Activated CD4-positive, alpha-beta memory T cell treated with anti-CD3 and anti-CD28 coated beads, Interleukin-2, amount 10 ng/mL, durations not matched to agents 7 days and 5 days (primary cell): Measurements from ENCODE around the gene ARL9. TPM values are rescaled to one million over a fixed set of nuclear protein-coding genes. Genes with fewer than 3 reads are reported as not detected.

Experiments
- CTCF ChIA-PET: fragments of 350-600 bp; sonication (Branson Sonifier 250); formaldehyde crosslinking; loops from one replicate; lab custom pipeline; 2021; ENCODE audit warnings: antibody characterized with exemption, inconsistent platforms; lab: Charles Lee
- POLR2A ChIA-PET: fragments of 350-600 bp; sonication (Branson Sonifier 250); formaldehyde crosslinking; loops from one replicate; lab custom pipeline; 2021; ENCODE audit warnings: antibody characterized with exemption; lab: Charles Lee
- DNase-seq: peaks from one replicate; pipeline ENCODE4 v3.0.0-alpha.2; 2020
- H3K27ac Mint-ChIP-seq: one replicate; pipeline ENCODE4 v1.8.0; 2021; ENCODE audit warnings: mild to moderate bottlenecking, mixed read lengths
- H3K27me3 Mint-ChIP-seq: one replicate; pipeline ENCODE4 v1.8.0; 2021; ENCODE audit warnings: mixed read lengths
- H3K36me3 Mint-ChIP-seq: one replicate; pipeline ENCODE4 v1.8.0; 2021; ENCODE audit warnings: low read depth, mixed read lengths
- H3K4me1 Mint-ChIP-seq: one replicate; pipeline ENCODE4 v1.8.0; 2021; ENCODE audit warnings: mixed read lengths
- H3K4me3 Mint-ChIP-seq: one replicate; pipeline ENCODE4 v1.8.0; 2021; ENCODE audit warnings: mild to moderate bottlenecking, mixed read lengths
- H3K9me3 Mint-ChIP-seq: one replicate; pipeline ENCODE4 v1.8.0; 2021; ENCODE audit warnings: mixed read lengths
- total RNA-seq, 2 experiments: library from RNA; stranded (reverse); gene quantifications; one replicate each; pipeline ENCODE4 v1.2.3, GENCODE V29; 2021

Gene ARL9
- total RNA-seq, 2 experiments from 2014 or later, result 0.23 TPM; not detected in 1

DNA sequence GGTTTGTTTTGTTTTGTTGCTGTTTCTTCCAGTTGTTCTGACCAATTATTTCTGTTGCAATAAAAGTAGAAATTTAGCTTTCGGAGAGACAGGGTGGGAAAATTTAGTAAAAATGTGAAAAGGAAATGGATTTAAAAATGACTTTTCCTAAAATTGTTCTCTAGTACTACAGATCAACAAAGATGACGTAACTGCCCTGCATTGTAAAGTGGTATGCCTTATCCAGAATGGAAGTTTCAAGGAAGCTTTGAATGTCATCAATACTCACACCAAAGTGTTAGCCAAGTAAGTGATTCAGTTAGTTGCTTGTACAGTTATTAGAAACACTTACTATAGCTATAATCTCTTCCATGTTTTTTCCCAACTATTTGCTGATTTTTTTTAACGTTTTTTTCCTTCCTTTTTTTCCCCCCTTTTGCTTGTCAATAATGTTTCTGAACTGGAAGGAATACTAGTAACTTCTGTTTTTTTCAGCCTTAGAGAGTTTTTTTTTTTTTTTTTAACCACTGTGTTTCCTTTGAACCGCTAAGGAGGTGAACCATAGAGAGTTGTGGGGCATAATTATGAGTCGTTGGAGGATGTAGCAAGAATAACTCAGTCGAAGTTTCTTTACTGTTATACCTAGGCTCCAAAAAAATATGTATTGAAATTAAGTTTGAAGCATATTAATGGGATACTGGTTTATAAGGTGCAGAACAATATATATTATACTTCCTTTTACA is 35.9 kb upstream of the ARL9 start:
- peak overlapping the region; percentile 50 for H3K27ac Mint-ChIP-seq
- ChIA-PET POLR2A (interaction anchor here (0.6 to 4.7 kb wide), 9 partner anchors 12 to 521 kb away, joined by 3 to 87 read pairs (median 4); partner anchors contain the start of genes CEP135, NOA1, PAICS and POLR2B), CTCF (interaction anchor here (0.7 to 3.4 kb wide), 2 partner anchors 34 to 367 kb away, joined by 3 to 27 read pairs; partner anchors contain the start of genes PAICS and PPAT)
- peak overlapping the region; percentile 60 for H3K4me3 Mint-ChIP-seq
- H3K36me3 Mint-ChIP-seq, result peaks cover 51% of the 10 kb centered on the region
- no peaks in the 10 kb centered on the region for H3K9me3 Mint-ChIP-seq
- H3K27me3 Mint-ChIP-seq, result no peaks in the 10 kb centered on the region
- H3K4me1 Mint-ChIP-seq, result peaks cover 48% of the 10 kb centered on the region
- DNase-seq, result no peak

DNA sequence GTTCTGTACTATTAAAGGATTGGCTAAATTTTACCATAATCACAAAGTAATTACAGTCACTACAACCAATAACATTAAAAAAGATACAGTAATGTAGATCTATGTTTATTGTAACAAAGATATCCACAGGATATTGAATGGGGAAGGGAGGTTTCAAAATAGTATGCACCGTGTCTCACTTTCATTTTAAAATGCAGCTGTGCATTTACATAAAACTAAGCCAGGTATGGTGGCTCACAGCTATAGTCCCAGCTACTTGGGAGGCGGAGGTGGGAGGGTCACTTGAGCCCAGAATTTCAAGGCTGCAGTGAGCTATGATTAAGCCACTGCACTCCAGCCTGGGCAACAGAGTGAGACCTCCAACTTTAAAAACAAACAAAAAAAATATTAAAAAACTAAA is 29.7 kb upstream of the ARL9 start:
- no peak for DNase-seq
- ChIA-PET CTCF (no interaction called here), POLR2A (interaction anchor here (0.9 to 1.0 kb wide), 2 partner anchors 9 to 11 kb away, joined by 3 to 5 read pairs; no protein-coding TSS in a partner anchor)
- no peak overlapping the region for H3K4me3 Mint-ChIP-seq
- H3K9me3 Mint-ChIP-seq, result no peaks in the 10 kb centered on the region
- H3K27ac Mint-ChIP-seq, result no peak overlapping the region
- peaks cover 5% of the 10 kb centered on the region for H3K4me1 Mint-ChIP-seq
- no peaks in the 10 kb centered on the region for H3K27me3 Mint-ChIP-seq
- H3K36me3 Mint-ChIP-seq, result peaks cover 71% of the 10 kb centered on the region

DNA sequence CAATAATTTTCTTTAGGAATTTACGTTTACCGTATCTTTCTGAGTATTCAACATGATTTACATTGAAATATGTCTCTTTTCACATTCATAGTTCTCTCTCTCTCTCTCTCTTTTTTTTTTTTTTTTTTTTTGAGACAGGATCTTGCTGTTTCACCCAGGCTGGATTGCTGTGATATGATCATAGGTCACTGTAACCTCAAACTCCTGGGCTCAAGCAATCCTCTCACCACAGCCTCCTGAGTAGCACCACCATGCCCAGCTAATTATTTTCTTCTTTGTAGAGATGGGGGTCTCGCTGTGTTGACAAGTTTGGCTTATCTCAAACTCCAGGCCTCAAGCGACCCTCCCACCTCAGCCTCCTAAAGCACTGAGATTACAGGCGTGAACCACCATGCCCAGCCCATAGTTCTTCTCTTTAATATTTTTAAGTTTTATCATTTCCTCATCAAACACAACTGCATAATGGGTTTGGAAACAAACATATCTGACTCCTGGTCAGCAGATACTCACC is 28.3 kb upstream of the ARL9 start:
- H3K27ac Mint-ChIP-seq, result no peak overlapping the region
- ChIA-PET CTCF (no interaction called here), POLR2A (interaction anchor here (0.6 to 1.8 kb wide), 2 partner anchors 42 to 1094 kb away, joined by 3 to 4 read pairs; partner anchors contain the start of genes PAICS and PPAT)
- DNase-seq, result no peak
- peaks cover 61% of the 10 kb centered on the region for H3K36me3 Mint-ChIP-seq
- no peaks in the 10 kb centered on the region for H3K27me3 Mint-ChIP-seq
- H3K4me3 Mint-ChIP-seq, result no peak overlapping the region
- peaks cover 1% of the 10 kb centered on the region for H3K4me1 Mint-ChIP-seq
- no peaks in the 10 kb centered on the region for H3K9me3 Mint-ChIP-seq

DNA sequence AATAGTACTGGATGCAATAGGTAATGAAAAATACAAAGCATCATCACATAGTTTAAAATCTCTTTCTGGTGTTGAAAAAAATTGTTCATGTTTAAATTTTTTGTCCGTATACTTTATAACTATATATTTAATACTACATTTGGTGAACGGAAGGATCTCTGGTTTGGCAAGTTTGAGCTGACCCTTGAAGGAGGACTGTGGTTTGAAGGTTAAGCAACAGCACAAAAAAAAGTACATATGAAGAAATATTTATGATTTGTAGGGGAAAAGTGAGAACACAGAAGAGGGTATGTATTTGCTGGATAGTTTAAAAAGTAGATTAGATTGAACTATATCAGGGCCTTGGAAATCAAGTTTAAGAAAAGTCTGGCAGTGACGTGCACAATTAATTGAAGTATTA is 24.9 kb upstream of the ARL9 start:
- CTCF ChIA-PET, result interaction anchor here (1.4 kb wide), 1 partner anchor 45 kb away, joined by 3 read pairs; the partner anchor contains the start of genes PAICS and PPAT
- Mint-ChIP-seq H3K36me3 (peaks cover 60% of the 10 kb centered on the region), H3K27ac (no peak overlapping the region), H3K4me1 (peaks cover 1% of the 10 kb centered on the region), H3K9me3 (no peaks in the 10 kb centered on the region), H3K4me3 (no peak overlapping the region), H3K27me3 (no peaks in the 10 kb centered on the region)
- no peak for DNase-seq
- POLR2A ChIA-PET, result interaction anchor here (0.7 to 1.6 kb wide), 3 partner anchors 11 to 23 kb away, joined by 3 read pairs; no protein-coding TSS in a partner anchor

DNA sequence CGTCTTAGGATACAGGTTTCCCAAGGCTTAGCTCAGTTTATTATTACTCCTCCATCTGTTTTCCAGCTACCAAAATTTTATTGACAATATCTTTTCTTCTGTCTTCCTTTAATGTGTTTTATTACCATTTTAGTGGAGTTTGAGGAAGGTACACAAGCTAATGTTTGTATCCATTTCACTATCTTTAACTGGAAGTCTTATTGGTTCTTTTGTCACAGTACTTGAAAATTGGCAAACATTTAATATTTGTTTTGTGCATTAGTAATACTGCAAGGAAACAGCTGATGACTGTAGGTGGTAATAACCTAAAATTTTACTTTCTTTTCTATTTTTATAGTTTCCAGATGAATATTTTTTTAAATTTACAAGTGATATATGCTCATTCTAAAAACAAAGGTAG is 9.3 kb upstream of the ARL9 start:
- H3K9me3 Mint-ChIP-seq, result no peaks in the 10 kb centered on the region
- DNase-seq, result no peak
- CTCF ChIA-PET, result no interaction called here
- POLR2A ChIA-PET, result interaction anchor here (0.7 kb wide), 1 partner anchor 17 kb away, joined by 3 read pairs; no protein-coding TSS in a partner anchor
- H3K36me3 Mint-ChIP-seq, result peaks cover 54% of the 10 kb centered on the region
- H3K27ac Mint-ChIP-seq, result no peak overlapping the region
- no peaks in the 10 kb centered on the region for H3K4me1 Mint-ChIP-seq
- no peak overlapping the region for H3K4me3 Mint-ChIP-seq
- H3K27me3 Mint-ChIP-seq, result no peaks in the 10 kb centered on the region

DNA sequence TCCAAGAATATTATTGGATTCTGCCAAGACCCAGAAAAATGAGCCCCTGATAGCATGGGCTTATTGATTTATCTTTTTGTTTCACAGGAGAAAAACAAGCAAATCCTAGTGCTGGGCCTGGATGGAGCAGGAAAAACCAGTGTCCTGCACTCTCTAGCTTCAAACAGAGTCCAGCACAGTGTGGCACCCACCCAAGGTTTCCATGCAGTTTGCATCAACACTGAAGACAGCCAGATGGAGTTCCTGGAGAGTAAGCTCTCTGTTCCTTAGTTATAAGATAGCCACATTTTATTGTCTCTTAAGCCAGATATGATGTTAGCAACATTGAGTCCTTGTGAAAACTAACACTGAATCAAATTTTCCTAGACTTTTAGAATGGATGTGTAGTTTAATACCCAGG is 5.5 kb downstream of the ARL9 start:
- ChIA-PET POLR2A (no interaction called here), CTCF (interaction anchor here (1.0 kb wide), 1 partner anchor 326 kb away, joined by 3 read pairs; no protein-coding TSS in a partner anchor)
- H3K27me3 Mint-ChIP-seq, result peaks cover 9% of the 10 kb centered on the region
- H3K4me1 Mint-ChIP-seq, result peaks cover 3% of the 10 kb centered on the region
- H3K36me3 Mint-ChIP-seq, result no peaks in the 10 kb centered on the region
- H3K27ac Mint-ChIP-seq, result no peak overlapping the region
- DNase-seq, result no peak
- H3K4me3 Mint-ChIP-seq, result no peak overlapping the region
- H3K9me3 Mint-ChIP-seq, result no peaks in the 10 kb centered on the region

DNA sequence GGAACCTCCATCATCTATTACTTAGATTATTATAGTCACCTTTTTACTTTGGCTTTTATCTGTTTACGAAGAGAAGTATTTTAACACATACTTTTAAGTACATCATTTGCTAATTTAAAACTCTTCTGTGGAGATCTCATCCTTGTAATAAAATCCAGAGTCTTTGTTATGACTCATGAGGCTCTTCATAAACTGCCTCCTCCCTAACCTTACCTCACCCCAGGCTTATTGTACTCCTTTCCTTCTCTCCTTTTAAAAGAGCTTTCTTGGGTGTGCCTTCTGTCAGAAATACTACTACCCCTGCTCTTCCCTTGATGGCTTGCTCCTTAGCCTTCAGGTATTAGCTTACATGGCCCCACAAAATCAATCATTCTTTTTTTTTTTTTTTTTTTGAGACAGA is 6.6 kb downstream of the ARL9 start:
- H3K9me3 Mint-ChIP-seq, result no peaks in the 10 kb centered on the region
- H3K4me3 Mint-ChIP-seq, result no peak overlapping the region
- POLR2A ChIA-PET, result no interaction called here
- DNase-seq, result no peak
- CTCF ChIA-PET, result no interaction called here
- H3K4me1 Mint-ChIP-seq, result no peaks in the 10 kb centered on the region
- no peak overlapping the region for H3K27ac Mint-ChIP-seq
- H3K36me3 Mint-ChIP-seq, result no peaks in the 10 kb centered on the region
- peaks cover 5% of the 10 kb centered on the region for H3K27me3 Mint-ChIP-seq

DNA sequence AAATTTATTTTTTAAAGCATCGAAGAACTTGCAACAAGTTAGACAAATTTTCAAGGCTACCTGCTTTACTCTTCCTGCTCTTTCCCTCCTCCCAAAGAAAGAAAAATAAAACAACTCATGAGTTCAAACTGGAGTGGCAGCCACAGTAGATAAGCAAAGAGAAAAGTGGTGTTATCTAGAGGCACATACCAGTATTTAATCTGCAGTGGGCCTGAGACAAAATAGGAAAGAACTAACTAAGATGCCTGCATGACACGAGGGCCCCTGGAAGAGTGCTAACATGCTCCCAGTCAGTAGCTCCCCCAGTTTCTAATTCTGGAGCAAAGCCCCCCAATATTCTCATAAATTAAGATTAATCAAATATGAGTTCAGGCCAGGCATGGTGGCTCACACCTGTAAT is 7.9 kb downstream of the ARL9 start:
- Mint-ChIP-seq H3K4me3 (no peak overlapping the region), H3K27ac (no peak overlapping the region), H3K27me3 (peaks cover 5% of the 10 kb centered on the region), H3K4me1 (no peaks in the 10 kb centered on the region), H3K9me3 (no peaks in the 10 kb centered on the region), H3K36me3 (no peaks in the 10 kb centered on the region)
- DNase-seq, result no peak
- ChIA-PET CTCF (no interaction called here), POLR2A (no interaction called here)

DNA sequence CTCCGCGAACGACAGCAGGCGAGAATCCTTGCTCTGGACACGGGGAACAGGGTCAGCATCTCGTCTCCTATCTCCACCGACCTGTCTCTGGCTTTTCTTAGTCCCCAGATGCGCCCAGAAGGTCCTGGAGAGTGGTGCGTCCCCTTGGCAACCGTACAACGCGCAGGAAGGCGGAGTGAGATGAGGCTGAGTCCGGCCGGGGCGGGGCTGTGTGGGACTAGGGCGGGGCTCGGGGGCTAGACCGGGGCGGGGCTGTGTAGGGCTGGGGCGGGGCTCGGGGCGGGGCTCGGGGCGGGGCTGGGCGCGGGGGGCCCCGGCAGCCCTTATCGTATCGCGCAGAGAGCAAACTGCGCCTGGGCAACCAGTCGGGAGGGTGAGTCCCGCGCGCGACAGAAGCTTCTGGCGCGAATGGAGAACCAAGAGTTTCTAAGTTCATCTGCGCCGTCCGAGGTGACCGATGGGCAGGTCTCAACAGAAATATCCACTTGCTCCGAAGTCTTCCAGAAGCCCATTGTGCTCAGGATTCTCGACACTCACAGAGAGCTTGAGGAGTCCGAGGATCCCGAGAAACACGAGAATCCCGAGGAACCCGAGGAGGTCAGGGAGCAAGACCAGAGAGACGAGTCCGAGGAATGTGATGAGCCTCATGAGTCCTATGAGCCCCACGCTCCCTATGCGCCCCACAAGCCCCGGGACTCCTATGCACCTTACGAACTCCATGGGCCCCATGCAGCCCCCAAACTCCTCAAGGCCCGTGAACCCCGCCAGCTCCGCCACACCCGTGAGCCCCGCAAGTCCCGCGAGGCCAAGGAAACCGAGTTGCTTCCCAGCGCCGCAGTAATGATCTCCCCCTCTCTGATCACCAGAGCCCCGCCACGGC is 24.9 kb downstream of the ARL9 start:
- no peak overlapping the region for H3K27ac Mint-ChIP-seq
- POLR2A ChIA-PET, result interaction anchor here (1.0 to 1.7 kb wide), 5 partner anchors 9 to 447 kb away, joined by 3 to 6 read pairs (median 4); partner anchors contain the start of genes AASDH, NOA1 and PPAT
- H3K4me1 Mint-ChIP-seq, result peaks cover 2% of the 10 kb centered on the region
- no peaks in the 10 kb centered on the region for H3K9me3 Mint-ChIP-seq
- peak; percentile 85 for DNase-seq
- no peaks in the 10 kb centered on the region for H3K36me3 Mint-ChIP-seq
- H3K4me3 Mint-ChIP-seq, result peak overlapping the region; percentile 38
- peaks cover 18% of the 10 kb centered on the region for H3K27me3 Mint-ChIP-seq
- CTCF ChIA-PET, result interaction anchor here (0.7 to 1.5 kb wide), 2 partner anchors 15 to 273 kb away, joined by 3 to 4 read pairs; no protein-coding TSS in a partner anchor

DNA sequence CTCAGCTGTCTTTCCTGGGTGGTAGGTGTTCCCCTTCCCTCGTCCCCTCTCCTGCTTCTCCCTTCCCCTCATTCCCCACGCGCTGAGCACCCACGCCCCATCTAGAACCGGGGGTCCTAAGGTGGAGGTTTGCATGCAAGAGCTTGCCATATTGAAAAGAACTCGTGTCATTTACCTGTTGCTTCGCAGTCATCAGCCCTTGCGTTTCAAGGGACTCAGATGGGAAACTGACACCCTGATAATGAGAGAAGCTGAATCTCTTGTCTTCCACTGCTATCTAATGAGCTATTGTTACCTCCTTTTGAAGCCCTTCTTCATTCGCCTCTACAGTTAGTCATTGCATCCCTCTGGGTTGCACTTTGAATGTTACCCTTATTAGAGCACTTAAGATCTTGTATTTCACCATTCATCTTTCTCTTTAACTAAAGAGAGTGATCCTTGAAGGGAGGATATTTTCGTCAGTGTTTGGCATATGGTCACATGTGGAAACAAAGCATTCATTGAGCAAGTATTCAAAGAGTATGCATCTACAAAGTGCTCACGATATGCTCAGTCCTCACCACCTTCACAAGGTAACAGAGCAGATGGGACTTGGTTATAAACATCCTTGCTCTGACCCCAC is 25.7 kb downstream of the ARL9 start:
- ChIA-PET POLR2A (interaction anchor here (1.0 to 1.7 kb wide), 4 partner anchors 96 to 446 kb away, joined by 3 to 6 read pairs (median 4); partner anchors contain the start of genes AASDH, NOA1 and PPAT), CTCF (interaction anchor here (0.7 to 1.5 kb wide), 2 partner anchors 14 to 272 kb away, joined by 3 to 4 read pairs; no protein-coding TSS in a partner anchor)
- no peak overlapping the region for H3K4me3 Mint-ChIP-seq
- peaks cover 2% of the 10 kb centered on the region for H3K4me1 Mint-ChIP-seq
- DNase-seq, result no peak
- no peaks in the 10 kb centered on the region for H3K9me3 Mint-ChIP-seq
- H3K27ac Mint-ChIP-seq, result no peak overlapping the region
- peaks cover 20% of the 10 kb centered on the region for H3K27me3 Mint-ChIP-seq
- H3K36me3 Mint-ChIP-seq, result no peaks in the 10 kb centered on the region

DNA sequence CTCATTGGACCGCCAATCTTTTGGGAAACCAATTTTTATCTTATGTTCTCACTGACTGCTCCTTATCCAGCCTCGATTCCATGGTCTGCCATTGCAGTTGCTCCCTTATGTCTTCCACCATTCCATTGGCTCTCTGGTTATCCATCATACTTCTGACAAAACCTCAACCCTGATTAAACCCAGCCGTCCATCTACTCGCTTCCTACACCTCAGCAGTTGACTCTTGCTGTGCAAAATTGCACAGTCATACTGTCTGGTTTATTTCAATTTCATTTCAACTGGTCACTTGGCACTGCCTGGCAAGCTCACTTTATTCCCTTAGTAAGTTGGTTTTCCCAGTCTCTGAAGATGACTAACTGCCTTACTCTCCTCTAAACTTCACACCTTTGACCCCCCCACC is 26.2 kb downstream of the ARL9 start:
- CTCF ChIA-PET, result interaction anchor here (1.5 kb wide), 1 partner anchor 272 kb away, joined by 4 read pairs; no protein-coding TSS in a partner anchor
- POLR2A ChIA-PET, result interaction anchor here (1.2 to 1.3 kb wide), 2 partner anchors 96 to 144 kb away, joined by 4 to 6 read pairs; partner anchors contain the start of genes AASDH and PPAT
- Mint-ChIP-seq H3K27ac (no peak overlapping the region), H3K9me3 (no peaks in the 10 kb centered on the region), H3K27me3 (peaks cover 23% of the 10 kb centered on the region), H3K4me1 (peaks cover 2% of the 10 kb centered on the region), H3K4me3 (no peak overlapping the region), H3K36me3 (no peaks in the 10 kb centered on the region)
- DNase-seq, result no peak

DNA sequence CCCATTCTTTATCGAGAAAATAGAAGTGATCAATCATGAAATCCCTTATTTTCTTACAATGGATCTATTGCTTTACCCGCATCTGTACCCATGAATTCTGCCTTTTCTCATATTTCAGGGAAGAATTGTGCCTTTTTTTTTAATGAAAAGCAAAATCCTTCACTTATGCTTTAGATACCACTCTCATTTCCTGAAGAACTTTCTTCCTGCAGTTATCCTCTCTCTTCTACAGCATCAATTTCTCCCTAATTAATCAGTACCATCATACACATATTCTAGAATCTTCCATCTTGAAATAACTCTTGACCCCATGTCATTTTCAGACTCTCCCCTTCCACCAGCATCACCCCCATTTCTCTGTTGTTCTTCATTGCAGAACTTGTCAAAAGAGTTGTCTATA is 26.6 kb downstream of the ARL9 start:
- H3K4me1 Mint-ChIP-seq, result peaks cover 2% of the 10 kb centered on the region
- peaks cover 21% of the 10 kb centered on the region for H3K27me3 Mint-ChIP-seq
- CTCF ChIA-PET, result no interaction called here
- H3K9me3 Mint-ChIP-seq, result no peaks in the 10 kb centered on the region
- no peak overlapping the region for H3K4me3 Mint-ChIP-seq
- H3K27ac Mint-ChIP-seq, result no peak overlapping the region
- no peaks in the 10 kb centered on the region for H3K36me3 Mint-ChIP-seq
- POLR2A ChIA-PET, result no interaction called here
- DNase-seq, result no peak
